ENCODE measurements around the gene LGI4.
"Not testable (repeated sequence)": the region's sequence is repeated elsewhere in the genome, so short reads cannot be mapped to it uniquely, and the experiment has no call there.

LGI4 gene

DNA sequence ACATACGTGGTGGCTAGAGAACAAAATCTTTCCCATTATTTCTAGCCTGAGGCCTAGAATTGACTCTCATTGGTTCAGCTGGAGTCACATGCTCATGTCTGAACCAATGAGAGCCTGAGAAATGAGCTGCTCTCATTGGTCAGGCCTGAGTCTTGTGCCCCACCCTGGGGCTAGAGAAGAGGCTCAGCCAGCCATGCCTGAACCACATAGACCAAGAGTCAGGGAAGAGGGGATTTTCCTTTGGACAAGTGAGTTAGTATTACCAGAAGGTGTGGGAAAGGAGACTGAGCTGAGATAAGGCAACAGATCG lies 26.5 kb upstream of the LGI4 start:
- DNase-seq = no peak
- intact Hi-C loops (cut with DNase I) = no loop called here

DNA sequence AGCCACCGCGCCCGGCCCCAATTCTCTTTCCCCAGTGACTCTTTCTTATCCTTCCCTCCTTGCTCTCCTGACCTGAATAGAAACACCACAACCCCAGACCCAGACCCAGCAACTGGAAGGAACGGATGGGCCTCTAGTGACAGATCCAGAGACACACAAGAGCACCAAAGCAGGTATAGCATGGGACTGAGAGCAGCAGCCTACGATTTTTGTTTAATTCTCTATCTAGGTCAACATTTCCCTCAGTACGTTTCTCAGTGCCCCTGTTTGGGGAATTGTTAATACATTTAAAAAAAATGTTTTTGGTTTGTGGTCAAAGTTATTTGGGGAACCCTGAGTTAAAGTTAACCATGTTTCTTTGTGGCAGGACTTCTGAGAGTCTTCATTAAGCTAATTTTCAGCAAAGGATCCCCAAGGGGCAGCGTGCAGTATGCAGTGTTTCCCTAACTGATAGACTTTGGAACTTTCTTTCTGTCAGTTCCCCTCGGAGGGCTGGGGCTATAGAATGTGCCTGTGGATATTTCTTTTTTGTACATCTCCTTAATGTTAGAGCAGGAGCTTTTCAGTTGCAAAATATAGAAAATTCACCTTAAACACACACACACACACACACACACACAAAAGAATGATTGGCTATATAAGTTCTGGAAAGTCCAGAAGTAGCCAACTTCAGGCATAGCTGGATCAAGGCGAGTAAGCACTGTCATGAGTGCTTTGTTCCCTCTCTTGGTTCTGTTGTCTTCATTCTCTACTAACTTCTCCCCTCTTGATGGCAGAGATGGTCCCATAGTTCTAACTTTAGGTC lies 26.0 kb upstream of the LGI4 start:
- intact Hi-C loops (cut with DNase I) = no loop called here
- DNase-seq = no peak

DNA sequence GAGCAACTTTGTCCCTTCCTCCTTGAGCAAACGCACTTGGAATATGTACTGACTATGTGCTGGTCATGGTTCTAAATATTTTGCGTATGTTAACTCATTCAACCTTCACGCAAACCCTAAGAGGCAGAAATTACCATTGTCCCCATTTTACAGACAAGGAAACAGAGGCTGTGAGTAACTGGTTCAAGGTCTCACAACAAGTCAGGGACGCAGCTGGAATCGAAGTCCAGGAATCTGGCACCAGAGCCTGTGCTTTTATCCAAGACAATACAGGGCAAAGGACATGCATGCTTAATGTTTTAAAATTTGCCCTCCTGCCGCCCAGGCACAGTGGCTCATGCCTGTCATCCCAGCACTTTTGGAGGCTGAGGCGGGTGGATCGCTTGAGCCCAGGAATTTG lies 24.7 kb upstream of the LGI4 start:
- intact Hi-C loops (cut with DNase I) = no loop called here
- DNase-seq = no peak

DNA sequence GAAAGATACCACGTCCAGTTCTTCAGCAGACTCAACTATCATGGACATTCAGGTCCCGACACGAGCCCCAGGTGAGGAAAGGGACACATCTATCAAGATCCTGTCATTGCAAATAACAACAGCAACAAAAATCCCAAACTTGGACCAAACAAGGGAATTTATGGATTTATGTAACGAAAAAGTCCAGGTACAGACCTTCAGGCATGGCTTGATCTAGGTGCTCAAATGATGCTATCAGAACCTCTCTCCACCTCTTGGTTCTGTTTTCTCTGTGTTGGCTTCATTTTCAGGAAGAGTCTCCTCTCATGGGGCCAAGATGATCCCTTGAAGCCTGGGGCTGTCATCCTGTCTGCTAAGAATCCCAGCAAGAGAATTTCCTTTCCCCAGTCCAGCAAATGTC lies 22.6 kb upstream of the LGI4 start:
- intact Hi-C loops (cut with DNase I) = no loop called here
- DNase-seq = peak in 1 of 10 donors; percentile 29

DNA sequence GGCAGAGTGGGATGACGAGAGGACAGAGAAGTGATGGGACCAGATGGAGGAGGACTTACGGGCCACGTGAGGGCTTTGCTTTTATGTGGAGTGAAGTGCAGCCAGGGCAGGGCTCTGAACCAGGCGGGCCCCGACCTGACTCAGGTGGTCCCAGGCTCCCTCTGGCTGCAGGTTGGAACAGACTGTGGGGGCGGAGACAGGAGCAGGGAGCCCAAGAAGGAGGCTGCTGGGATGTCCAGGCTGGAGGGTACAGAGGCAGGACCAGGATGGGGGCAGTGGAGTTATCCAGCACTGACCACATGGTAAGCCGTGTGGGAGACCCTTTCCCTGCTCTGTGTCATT lies 21.8 kb upstream of the LGI4 start:
- DNase-seq = peak in 1 of 10 donors; percentile 30
- intact Hi-C loops (cut with DNase I) = no loop called here

DNA sequence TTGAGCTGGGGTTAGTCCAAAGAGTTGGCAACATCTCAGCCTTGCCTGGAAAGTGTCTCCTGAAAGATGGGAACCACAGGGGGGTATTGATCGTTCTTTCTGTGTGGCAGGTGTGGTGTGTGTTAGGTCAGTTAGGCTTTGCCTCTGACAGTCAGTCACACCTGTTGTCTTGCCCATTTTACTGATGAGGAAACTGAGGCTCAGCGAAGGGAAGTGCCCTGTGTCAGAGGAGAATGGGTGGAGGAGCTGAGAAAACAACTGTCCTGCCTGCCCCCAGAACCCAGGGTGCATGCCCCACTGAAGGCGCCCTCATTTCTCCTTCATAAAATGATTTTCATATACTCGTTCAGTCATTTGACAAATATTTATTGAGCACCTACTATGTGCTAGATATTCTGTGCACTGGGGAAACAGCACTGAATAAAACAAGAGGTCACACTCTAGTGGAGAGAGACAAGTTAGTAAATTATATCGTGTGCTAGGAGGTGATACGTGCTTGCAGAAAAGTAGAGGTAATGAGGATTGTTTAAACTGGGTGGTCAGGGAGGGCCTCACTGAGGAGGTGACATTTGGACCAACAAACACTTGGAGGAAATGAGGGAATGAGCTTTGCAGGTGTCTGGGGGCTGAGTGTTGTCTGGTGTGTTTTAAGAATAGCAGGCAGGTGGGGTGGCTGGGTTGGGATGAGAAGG lies 21.3 kb upstream of the LGI4 start:
- DNase-seq = peak in 1 of 10 donors; percentile 21
- intact Hi-C loops (cut with DNase I) = no loop called here

DNA sequence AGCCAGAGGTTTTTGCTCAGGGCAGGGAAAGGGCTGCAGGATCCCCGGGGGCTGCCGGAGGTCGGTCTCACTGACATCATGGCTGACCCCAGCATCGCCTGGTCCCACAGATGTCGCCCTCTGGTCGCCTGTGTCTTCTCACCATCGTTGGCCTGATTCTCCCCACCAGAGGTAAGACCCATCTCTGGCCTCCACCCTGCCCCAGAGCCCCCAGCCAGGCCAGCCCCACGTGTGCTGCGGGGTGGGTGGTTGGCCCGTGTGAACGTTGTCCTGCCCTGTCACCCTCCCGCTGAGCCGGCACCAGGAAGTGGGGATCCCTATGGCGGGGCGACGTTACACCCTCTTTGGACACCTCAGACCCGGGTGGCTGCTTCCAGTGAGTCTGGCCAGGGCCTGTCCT lies 20.6 kb upstream of the LGI4 start:
- intact Hi-C loops (cut with DNase I) = no loop called here
- peak in 2 of 10 donors; percentile 61 to 72 for DNase-seq

DNA sequence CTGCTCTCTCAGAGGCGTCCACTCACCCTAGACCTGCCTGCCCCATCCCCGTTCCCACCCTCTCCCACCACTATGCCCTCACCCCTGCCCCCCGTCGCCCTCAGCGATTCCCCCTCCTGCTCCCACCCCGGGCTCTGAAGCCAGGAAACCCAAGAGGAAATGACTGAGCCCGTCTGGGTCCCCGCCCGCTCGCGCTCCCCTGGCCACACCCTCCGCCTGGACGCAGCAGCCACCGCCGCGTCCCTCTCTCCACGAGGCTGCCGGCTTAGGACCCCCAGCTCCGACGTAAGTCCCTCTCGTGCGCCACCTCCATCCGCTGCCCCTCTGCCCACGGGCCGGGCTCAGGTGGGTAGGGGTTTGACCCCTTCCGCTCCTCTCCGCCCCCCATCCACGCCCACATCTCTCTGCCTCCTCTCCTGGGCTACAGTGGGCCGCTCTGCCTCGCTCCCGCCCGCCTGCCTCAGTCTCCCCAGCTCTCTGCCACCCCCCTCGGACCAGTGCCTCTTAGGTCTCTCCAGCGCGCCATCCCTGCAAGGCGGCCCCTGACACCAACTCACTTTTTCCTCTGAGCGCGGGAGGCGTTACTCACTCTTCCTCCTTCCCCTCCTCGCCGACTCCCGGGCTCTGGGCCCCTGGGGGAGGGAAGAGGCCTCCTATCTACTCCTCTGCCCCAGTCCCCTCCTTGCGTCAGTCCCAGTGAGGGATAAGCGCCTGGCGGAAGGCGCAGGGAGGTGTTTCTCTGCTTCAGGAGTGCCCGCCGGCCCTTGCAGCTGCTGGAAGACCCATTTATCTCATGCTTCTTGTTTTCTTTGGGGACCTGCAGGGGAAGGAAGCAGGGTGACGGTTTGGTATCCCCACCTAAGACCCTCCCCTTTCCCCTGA lies 19.9 kb upstream of the LGI4 start, which contains the start of gene FXYD5:
TSS of gene FXYD5 (plus strand) at position 211 of the 882 bp plus-strand sequence. CDS start 816 bp downstream, outside the sequence.
- peak in 2 of 10 donors; percentile 84 to 86 for DNase-seq
- intact Hi-C loops (cut with DNase I) = no loop called here

DNA sequence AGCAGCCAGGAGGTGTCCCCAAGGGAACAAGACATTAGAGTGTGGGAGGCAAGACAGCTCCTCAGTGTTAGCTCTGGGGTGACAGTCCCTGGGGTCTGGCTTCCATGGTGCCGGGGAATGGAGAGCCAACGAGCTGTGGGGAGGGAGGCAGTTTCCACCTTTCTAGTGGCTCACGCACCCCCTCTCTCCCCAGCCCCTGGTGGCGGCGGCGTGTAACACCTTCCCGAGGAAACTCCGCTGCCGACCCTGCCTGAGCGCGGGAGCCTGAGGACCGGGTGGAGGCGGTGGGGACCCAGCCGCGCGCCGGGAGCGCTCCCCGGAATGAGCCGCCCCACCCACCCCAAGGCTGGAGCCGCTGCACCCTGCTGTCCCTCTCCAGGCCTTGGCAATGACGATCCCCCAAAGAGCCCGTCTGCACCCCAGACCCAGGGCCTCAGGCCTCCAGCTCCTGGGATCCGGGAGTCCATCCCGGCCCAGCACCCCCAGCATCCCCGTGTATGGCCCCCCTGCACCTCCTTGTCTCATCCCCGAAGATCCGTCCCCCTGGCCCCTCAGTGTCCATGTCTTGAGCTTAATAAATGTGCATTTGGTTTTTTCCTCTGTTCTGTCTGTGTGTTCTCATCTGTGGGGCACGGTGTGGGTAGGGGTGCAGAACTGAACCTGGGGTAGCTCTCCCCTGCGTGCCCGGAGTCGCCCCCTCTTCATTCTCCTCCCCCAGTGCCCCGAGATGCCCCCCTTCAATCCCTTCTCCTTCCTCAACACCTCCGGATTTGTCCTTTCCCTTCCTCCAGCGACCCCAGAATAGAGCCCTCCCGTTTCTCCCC lies 19.1 kb upstream of the LGI4 start:
- intact Hi-C loops (cut with DNase I) = no loop called here
- peak in 2 of 10 donors; percentile 77 to 80 for DNase-seq

DNA sequence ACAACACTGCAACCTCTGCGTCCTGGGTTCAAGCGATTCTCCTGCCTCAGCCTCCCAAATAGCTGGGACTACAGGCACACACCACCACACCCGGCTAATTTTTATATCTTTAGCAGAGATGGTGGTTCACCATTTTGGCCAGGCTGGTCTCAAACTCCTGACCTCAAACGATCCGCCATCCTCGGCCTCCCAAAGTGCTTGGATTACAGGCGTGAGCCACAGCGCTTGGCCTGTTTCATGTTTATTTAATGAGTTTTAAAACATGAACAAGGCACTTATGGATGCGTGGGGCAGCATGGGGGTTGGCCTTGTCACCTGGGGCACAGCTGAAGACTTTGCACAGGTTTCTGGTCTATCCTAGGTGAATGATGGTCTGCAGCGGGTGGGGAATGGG lies 18.3 kb upstream of the LGI4 start:
- intact Hi-C loops (cut with DNase I) = not testable (repeated sequence)
- peak in 2 of 10 donors; percentile 35 to 56 for DNase-seq

DNA sequence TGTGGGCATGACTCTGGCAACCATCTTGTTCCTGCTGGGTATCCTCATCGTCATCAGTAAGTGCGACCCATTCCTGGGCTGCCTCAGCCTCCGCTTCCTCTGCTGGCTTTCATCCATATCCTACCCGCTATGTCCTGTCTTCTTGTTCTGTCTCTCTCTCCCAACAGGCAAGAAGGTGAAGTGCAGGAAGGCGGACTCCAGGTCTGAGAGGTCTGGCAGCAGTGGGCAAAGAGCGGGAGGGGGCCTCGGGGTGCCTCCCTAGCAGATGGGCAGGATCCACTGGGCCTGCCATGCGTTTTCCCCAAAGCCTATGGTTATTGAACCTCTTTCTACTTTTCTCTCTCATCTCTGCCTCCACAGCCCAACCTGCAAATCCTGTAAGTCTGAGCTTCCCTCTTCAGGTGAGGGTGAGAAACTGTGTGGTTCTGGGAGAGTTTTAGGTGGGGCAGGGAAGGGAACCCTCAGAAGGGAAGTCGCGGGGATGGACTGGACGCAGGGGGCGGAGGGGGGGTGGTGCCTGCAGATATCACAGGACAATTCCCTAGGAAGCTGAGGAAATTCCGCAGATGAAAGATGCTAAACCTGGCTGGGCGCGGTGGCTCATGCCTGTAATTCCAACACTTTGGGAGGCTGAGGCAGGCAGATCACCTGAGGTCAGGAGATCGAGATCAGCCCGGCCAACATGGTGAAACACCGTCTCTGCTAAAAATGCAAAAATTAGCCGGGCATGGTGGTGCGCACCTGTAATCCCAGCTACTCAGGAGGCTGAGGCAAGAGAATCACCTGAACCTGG lies 16.6 kb upstream of the LGI4 start:
- intact Hi-C loops (cut with DNase I) = no loop called here
- peak in 2 of 10 donors; percentile 51 to 66 for DNase-seq

DNA sequence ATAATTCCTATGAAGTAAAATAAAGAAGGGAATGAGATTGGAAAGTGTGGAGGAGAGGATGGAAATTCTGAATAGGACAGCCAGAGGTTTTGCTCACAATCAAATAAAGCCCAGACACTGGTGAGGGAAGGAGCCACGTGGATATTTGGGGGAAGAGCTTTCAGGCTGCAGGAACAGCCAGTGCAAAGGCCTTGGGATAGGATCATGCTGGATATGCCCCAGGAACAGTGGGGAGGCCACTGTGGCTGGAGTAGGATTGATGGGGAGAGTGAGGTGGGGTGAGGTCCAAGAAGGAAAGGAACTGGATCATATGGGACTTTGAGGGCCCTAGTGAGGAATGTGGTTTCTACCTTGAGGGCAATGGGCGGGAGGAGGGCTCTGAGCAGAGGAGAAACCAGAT lies 15.6 kb upstream of the LGI4 start:
- peak in 2 of 10 donors; percentile 5 for DNase-seq
- intact Hi-C loops (cut with DNase I) = no loop called here

DNA sequence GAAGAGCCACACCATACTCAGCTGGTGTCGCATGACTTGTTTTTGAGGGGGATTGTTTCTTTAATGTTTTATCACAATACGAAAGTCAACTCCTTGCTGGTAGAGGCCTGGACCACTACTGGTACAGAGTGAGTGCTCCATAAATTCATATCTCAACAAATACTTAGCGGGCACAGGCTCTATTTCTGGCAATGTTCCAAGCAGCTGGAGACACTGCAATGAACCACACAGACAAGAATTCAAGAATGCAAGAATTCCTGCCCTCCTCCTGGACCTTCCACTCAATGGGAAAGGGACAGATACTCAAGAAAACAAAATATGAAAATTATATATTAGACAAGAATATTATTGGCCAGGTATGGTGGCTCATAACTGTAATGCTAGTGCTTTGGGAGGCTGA lies 14.6 kb upstream of the LGI4 start:
- DNase-seq = no peak
- intact Hi-C loops (cut with DNase I) = no loop called here

DNA sequence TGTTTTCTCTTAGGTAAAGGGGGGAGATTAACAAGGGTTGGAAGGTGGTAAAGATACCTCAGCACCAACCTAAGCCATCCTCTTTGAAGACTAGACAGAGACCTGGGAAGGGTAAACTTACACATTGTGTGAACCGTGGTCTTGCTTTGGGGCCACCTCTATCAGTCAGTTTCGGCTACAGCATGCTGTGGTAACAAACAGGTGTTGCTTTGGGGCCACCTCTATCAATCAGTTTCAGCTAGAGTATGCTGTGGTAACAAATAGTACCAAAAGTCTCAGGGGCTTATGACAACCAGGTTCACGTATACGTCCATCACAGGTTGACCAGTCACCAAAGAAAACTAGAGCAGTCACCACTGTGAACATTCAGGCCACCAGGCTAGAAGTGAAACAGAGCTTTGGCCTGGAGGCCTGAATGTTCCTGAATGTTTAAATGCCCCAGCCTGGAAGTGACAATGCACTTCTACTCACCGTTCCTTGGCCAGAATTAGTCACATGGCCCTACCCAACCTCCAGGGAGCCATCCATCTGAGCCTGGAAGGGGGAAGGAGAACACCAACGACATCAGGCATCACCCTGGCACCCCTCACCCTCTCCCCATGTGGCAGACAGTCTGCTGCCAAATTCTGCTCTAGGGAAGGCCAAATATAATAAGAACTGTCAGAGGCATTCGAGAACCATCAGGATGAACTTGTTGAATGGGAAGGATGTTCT lies 12.0 kb upstream of the LGI4 start:
- intact Hi-C loops (cut with DNase I) = no loop called here
- peak in 2 of 10 donors; percentile 10 to 17 for DNase-seq

DNA sequence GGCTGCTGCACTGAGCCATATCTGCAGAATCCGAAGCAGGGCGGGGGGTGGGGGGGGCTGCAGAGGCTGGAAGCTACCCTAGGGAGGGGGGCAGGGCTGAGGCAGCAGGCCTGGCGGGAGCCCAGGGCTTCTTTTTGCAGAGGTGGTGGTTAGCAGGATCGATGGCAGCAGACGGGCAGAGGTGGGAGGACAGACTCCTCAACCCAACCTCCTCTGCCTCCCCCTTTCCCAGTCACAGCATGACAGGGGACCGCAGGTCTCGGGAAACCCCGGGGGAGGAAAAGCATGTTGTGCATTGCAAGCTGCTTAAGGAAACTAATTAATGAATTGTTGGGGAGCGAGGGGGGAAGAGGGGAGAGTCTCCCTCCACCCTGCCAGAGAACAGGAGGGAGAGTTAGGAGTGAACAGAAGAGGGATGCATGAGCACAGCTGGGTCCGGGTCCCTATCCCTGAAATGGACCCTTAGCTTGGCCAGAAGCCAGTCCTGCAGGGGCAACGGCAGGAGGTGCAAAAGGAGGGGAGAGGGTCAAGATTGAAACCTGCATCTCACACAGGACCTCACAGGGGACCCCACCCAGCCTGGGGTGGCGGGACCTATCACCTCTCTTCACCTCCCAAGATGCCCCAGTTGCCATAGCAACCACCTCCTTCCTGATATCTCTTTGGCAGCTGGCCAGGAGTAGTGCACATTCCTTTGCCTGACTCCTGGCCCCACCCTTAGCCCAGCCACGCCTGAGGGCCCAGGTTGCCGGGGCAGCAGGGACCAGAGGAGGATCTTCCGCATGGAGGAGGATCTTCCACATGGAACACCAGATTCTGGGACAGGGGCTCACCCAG lies 10.0 kb upstream of the LGI4 start:
- DNase-seq = peak in 4 of 10 donors; percentile 36 to 87 (median 64)
- intact Hi-C loops (cut with DNase I) = no loop called here

DNA sequence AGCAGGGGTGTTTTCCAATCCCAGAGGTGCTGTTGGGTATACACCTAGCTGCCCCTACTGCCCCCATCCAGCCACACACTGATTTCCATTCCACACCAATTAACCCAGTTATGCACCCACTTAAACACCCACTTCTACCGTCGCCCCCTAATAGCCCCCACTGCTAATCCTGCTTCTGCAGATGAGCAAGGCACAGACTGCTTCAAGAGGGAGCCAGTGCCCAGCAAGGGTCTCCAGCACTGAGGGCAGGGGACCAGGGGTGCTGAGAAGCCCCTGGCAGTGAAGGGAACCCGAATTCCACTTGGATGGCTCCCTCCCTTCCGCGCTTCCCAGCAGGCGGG lies 9.4 kb upstream of the LGI4 start:
- intact Hi-C loops (cut with DNase I) = no loop called here

DNA sequence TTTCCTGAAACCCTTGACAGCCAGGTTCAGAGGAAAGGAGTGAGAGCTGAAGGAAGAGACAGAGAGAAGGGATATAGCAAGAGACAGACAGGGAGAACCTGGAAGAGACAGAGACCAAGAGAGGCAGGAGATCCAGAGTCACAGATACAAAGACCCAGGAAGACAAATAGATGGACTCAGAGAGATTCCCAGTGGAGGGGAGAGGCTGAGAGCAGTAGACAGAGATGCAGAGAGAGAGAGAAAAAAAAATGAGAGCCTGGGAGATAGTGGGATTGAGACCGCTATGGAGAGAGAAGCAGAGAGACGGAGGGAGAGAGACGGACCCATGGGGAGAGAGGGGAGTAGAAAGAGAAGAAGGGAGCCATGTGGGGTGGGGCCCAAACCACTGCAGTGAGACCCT lies 9.0 kb upstream of the LGI4 start:
- DNase-seq = no peak
- intact Hi-C loops (cut with DNase I) = loop anchor here (1.0 kb wide), 1 partner anchor 125 kb away; no protein-coding TSS in a partner anchor

More for the DNA sequence above, 9.4 kb upstream of the LGI4 start:
- peak in 1 of 10 donors; percentile 46 for DNase-seq

DNA sequence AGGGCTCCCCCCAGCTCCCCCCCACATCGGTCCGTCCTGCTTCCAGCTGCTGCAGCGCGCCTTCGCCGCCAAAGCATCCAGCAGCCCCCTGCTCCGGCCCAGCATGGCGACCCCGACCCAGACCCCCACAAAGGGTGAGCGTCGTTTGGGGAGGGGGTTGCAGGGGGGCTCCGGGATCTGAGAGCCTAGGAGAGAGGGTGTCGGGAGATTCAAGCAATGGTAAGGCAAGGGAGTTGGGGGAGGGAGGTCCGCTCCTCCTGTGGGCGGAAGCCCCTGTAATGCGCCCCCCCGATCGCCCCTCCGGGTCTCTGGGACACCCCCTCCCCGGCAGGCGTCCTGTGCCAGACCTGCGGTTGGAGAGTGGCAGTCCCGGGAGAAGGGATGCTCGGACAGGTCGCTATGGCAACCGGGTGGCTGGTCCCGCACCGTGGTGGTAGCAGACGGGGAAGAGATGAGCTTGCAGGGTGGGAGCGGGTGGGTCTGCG lies 8.4 kb upstream of the LGI4 start, which contains the start of gene FXYD7:
TSS of gene FXYD7 (plus strand) at position 25 of the 485 bp plus-strand sequence. CDS start at position 104, 79 bp downstream.
- peak in 6 of 10 donors; percentile 52 to 94 (median 76) for DNase-seq
- intact Hi-C loops (cut with DNase I) = loop anchor here (1.0 kb wide), 1 partner anchor 126 kb away; no protein-coding TSS in a partner anchor
